Skeletal muscle tissue (tissue), 4 donors: ENCODE results near the gene METTL25B. TPM values are rescaled to one million over a fixed set of nuclear protein-coding genes. Genes with fewer than 3 reads are reported as not detected.
A peak's percentile ranks its signal among the peaks of the same experiment; 100 is the strongest.

Experiments
- H3K27ac ChIP-seq: one replicate; pipeline ENCODE4 v1.7.0; 2013; ENCODE audit warnings: mild to moderate bottlenecking, low read depth, low read length, inconsistent platforms
- H3K27me3 ChIP-seq, 3 donors: one replicate each; pipeline ENCODE4 v1.7.0; 2013; ENCODE audit warnings: low read length in 3 of 3; ENCODE audit not compliant: control insufficient read depth in 3 of 3, insufficient read depth in 3 of 3
- H3K36me3 ChIP-seq, 3 donors: one replicate each; pipeline ENCODE4 v1.7.0; 2013; ENCODE audit warnings: low read length in 3 of 3; ENCODE audit not compliant: control insufficient read depth in 3 of 3, insufficient read depth in 3 of 3
- H3K4me1 ChIP-seq, 3 donors: one replicate each; pipeline ENCODE4 v1.7.0; 2013; ENCODE audit warnings: low read length in 3 of 3, mild to moderate bottlenecking in 3 of 3; ENCODE audit not compliant: control insufficient read depth in 3 of 3, insufficient read depth in 3 of 3
- H3K4me3 ChIP-seq, 3 donors: one replicate each; pipeline ENCODE4 v1.7.0; 2013; ENCODE audit warnings: low read length in 3 of 3
- H3K9ac ChIP-seq, 3 donors: one replicate each; pipeline ENCODE4 v1.7.0; 2013; ENCODE audit warnings: low read length in 3 of 3, mild to moderate bottlenecking in 3 of 3, moderate library complexity in 2 of 3, low read depth in 1 of 3
- H3K9me3 ChIP-seq, 3 donors: one replicate each; pipeline ENCODE4 v1.7.0; 2013; ENCODE audit warnings: low read length in 3 of 3; ENCODE audit not compliant: control insufficient read depth in 3 of 3
- total RNA-seq: library from RNA; depleted of rRNA; stranded (reverse); fragments of >200 nt; gene quantifications from one replicate; pipeline ENCODE4 v1.2.3, GENCODE V29; 2014
- donor health status: Osteomylitis.

The METTL25B gene
- total RNA-seq, 1 donor from 2014 or later = 4.2 TPM

DNA sequence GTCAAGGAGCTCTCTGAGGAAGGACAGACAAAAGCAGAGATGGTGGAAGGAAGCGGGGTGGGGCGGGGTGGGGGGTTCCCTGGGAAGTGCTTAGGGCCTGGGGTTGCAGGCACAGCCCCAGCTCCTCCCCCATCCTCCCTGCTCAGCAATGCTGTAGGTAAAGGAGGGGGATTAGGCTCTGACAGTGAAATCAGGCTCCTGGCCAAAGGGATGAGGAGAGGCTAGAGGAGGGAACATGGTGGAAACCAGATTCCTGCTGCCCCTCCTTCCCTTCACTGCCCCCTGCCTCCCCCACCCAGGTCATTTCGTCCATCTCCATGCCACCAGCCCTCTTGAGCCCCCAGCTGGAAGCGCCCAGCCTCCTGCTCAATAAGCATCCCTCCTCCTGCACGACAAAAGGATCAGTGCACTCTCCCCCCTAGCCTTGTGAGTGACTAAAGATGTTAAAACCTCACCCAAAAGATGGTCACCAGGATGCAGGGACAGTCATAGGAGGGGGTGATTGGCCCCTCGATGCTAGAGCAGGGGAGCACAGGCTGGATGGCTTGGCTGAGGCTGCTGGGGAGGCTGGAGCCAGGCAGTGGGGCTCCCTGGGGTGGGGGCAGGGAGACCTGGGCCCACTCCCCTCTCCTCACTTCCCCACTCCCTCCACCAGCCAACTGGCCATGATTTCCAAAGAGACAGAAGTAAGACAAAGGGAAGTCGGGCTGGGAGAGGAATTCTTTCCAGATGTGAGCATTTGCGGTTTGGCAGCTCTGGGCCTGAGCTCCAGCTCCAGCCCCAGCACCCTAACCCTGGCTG is 20.7 kb upstream of the METTL25B start:
- Histone ChIP-seq H3K9ac (no peak overlapping the region), H3K4me1 (peaks cover 36 to 43% (median 39%) of the 10 kb centered on the region in 3 donors)

DNA sequence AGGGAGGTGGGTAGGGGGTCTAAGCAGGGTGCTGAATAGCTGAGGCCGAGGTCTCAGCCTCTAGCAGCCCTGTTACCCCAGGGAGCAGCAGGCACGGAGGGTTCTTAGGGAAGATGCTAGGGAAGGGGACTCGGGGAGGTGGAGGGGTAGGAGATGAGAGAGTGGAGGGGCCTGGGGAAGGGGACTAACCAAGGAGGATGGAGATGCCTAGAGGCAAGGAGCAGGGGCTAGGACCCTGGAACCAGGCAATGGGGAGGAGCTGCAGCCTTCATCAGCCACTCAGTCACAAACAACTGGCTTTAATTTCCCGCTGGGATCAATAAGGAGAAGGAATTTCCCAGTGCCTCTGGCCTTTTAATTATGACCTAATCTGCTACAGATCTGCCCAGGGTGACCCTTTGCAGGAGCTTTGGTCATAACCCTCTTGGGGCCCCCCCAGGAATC is 20.0 kb upstream of the METTL25B start:
- Histone ChIP-seq H3K4me1 (peaks cover 36 to 43% (median 39%) of the 10 kb centered on the region in 3 donors), H3K27ac (no peak overlapping the region), H3K4me3 (no peak overlapping the region), H3K9ac (no peak overlapping the region), H3K27me3 (peaks cover 18 to 33% (median 21%) of the 10 kb centered on the region in 3 donors), H3K9me3 (no peaks in the 10 kb centered on the region), H3K36me3 (no peaks in the 10 kb centered on the region)

More for the DNA sequence above, 20.7 kb upstream of the METTL25B start:
- Histone ChIP-seq H3K27me3 (peaks cover 21 to 38% (median 26%) of the 10 kb centered on the region in 3 donors), H3K36me3 (no peaks in the 10 kb centered on the region), H3K27ac (peak overlapping the region; percentile 40), H3K9me3 (no peaks in the 10 kb centered on the region), H3K4me3 (no peak overlapping the region)

DNA sequence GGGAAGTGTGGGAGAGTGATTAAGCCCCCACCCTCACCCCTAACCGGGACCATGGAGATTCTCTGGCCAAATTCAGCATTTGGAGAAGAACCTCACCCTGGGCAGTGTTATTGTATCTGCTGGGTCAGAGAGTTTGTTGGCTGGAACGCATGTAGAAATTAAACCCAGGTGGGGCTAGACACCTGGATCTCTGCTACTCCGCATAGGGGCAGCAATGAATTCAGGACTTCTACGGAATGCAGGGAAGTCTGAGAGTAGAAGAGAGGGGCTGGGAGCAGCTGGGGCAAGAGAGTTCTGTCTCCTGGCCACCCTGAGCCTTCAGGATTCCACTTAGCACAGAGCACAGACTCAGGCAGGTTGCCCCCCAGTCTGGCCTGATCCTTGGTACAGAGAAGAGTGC is 19.2 kb upstream of the METTL25B start:
- Histone ChIP-seq H3K4me3 (no peak overlapping the region), H3K36me3 (no peaks in the 10 kb centered on the region), H3K9ac (peak overlapping the region in 1 of 3 donors; percentile 8), H3K27ac (no peak overlapping the region), H3K4me1 (peaks cover 36 to 38% (median 37%) of the 10 kb centered on the region in 3 donors), H3K27me3 (peaks cover 10 to 25% (median 13%) of the 10 kb centered on the region in 3 donors), H3K9me3 (no peaks in the 10 kb centered on the region)

DNA sequence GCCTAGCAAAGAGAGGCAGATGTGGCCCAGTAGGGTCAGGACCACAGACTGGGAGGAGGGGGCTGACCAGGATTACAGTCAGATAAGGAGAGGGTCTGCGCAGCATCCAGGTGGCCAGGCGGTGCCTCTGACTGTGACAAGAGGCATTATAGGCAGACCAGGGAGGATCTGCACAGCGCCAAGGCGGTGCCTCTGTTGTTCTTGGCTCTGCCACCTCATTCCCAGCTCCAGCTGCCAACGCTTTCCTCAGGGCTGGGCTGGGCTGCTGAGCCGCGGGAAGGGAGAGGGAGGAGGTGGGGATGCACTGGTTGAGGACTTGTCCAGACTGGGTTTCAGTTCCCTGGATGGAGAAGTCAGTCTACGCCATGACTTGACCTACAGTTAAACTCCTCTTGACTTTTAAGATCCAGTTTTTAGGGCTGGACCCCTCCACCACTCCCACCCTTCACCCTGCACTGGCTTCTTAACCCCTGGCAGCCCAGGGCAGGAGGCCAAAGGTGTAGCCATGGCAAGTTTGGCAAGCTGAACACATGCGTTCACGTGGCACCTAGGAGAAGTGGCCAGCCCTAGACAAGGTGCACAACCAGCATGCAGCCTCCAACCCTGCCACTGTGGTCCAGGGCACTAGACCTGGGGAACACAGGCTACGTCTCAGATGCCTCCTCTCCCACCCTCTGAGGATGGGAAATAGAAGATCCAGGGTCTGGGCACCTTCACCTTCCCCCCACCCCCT is 18.3 kb upstream of the METTL25B start:
- Histone ChIP-seq H3K27ac (no peak overlapping the region), H3K4me1 (peaks cover 28 to 34% (median 29%) of the 10 kb centered on the region in 3 donors), H3K9ac (peak overlapping the region in 2 of 3 donors; percentile 30 to 40)

DNA sequence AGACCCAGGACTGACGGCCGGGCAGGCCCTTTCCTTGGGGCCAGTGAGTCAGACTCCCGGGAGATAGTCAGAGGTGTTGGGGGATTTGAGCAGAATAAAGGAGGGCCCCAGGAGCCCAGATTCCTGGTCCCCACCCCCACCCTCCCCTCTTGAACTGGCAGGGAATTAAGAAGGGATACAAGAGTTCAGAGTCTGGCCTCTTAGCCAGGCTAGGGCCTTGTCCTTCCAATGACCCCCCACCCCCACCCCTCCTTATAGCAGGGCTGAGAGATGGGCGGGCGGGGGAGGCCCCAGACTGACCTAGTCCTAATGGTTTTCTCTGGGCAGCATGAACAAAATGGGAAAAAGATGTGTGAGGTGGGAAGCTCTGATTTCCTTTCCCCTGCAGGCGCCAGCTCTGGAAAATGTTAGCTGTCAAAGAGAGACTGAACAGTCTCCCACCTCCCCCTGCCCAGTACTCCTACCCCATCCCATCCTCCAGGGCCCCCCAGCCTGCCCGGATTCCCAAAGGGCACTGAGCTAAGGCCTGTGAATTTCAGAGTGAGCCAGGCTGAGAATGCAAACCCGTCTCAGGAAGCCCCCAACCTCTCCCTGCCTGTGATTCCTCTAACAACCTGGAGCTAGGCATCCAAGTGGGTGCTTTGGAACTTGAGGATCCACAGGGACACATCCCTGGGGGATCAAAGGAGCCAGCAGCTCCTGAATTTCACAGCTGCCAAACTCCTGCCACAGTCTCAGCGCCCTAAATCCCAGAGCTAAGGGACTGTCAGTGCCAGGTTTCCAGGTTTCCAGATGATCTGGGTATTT is 17.1 kb upstream of the METTL25B start:
- H3K9me3 ChIP-seq = no peaks in the 10 kb centered on the region
- H3K4me1 ChIP-seq = peaks cover 15 to 22% (median 16%) of the 10 kb centered on the region in 3 donors
- no peak overlapping the region for H3K9ac ChIP-seq
- peaks cover 0 to 4% (median 0%) of the 10 kb centered on the region in 3 donors for H3K27me3 ChIP-seq
- no peak overlapping the region for H3K27ac ChIP-seq
- no peak overlapping the region for H3K4me3 ChIP-seq
- no peaks in the 10 kb centered on the region for H3K36me3 ChIP-seq

More for the DNA sequence above, 18.3 kb upstream of the METTL25B start:
- Histone ChIP-seq H3K4me3 (no peak overlapping the region), H3K9me3 (no peaks in the 10 kb centered on the region), H3K27me3 (peaks cover under 1 to 16% (median 4%) of the 10 kb centered on the region in 3 donors), H3K36me3 (no peaks in the 10 kb centered on the region)

DNA sequence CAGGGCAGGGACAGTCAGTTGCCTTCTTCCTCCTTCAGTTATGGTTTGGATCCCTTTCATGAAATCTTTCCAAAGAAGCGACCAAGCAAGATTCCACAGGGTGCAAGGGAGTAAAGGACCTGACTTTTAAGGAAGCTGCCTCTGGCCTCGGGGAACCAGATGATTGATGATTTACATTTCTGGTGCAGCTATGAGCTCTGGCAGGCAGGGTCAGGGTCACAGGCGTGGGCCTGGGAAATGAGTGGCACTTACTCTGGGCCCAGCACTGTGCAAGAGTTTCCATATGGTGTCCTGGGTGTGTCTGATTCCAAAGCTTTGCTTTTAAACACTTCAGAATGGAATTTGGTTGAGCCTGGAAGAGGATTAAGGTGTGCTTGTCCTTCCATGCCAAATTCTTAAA is 15.6 kb upstream of the METTL25B start:
- H3K36me3 ChIP-seq = no peaks in the 10 kb centered on the region
- H3K9ac ChIP-seq = peak overlapping the region in 1 of 3 donors; percentile 12
- H3K4me3 ChIP-seq = no peak overlapping the region
- peaks cover 11 to 19% (median 12%) of the 10 kb centered on the region in 3 donors for H3K4me1 ChIP-seq
- no peaks in the 10 kb centered on the region for H3K9me3 ChIP-seq
- no peak overlapping the region for H3K27ac ChIP-seq
- no peaks in the 10 kb centered on the region for H3K27me3 ChIP-seq

DNA sequence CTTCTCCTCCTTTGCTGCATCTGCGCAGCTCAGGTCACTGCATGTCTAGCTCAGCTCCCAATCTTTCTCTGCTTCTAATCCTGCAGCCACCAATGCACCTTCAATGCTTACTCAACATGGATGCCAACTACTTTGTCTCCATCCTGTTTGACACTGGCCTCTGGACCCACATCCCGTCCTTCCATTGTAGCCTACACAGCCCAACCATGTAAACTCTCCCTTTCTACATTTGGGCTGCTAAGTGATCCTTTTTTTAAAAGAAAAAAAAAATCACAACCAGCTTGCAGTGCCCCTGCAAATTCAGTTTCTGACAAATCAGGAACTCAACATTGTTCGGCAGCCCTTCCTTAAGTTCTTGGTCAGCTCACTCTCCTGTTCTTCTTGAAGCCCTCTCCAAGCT is 13.4 kb upstream of the METTL25B start:
- Histone ChIP-seq H3K9me3 (no peaks in the 10 kb centered on the region), H3K27me3 (no peaks in the 10 kb centered on the region), H3K27ac (no peak overlapping the region), H3K4me3 (no peak overlapping the region), H3K4me1 (peaks cover 6 to 9% (median 6%) of the 10 kb centered on the region in 3 donors), H3K36me3 (no peaks in the 10 kb centered on the region), H3K9ac (no peak overlapping the region)

DNA sequence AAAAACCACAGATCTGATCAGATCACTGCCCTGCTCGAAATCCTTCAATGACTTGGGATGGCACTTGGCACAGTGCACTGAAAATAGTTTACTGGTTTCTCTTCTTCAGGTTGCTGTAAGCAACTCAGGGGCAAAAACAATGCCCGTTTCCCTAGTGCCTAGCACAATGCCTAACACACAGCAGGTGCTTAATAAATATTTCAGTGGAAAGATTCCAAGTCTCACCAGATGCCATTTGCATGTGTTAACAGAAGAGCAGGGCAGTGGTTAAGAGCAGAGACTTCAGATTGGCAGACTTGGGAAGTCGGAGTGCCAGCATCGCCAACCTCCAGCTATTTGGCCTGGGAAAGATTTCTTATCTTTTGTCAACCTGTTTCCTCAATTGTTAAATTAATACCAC is 10.9 kb upstream of the METTL25B start:
- no peak overlapping the region for H3K9ac ChIP-seq
- peaks cover 11 to 14% (median 14%) of the 10 kb centered on the region in 3 donors for H3K36me3 ChIP-seq
- H3K4me1 ChIP-seq = no peaks in the 10 kb centered on the region
- H3K9me3 ChIP-seq = no peaks in the 10 kb centered on the region
- H3K27me3 ChIP-seq = no peaks in the 10 kb centered on the region
- no peak overlapping the region for H3K27ac ChIP-seq
- no peak overlapping the region for H3K4me3 ChIP-seq

DNA sequence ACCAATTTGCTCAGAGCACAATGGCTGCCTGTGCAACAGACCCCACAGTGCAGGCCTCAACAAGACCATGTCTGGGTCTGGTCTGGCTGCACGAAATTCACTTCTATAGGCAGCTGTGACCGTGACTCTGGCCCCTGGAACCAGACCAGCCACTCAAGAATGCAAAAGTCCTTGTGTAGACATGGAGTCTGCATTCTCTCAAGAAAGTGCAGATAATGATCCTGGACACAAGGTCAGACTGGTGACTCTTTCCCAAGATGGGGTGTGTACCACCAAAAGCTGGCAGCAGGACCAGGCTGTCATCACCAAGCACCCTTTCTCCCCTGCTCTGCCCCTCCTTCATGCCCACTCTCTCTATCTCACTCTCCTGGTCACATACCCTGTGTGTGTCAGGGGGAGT is 7.1 kb upstream of the METTL25B start:
- H3K4me1 ChIP-seq = peaks cover 11 to 17% (median 12%) of the 10 kb centered on the region in 3 donors
- no peak overlapping the region for H3K9ac ChIP-seq
- no peaks in the 10 kb centered on the region for H3K27me3 ChIP-seq
- H3K4me3 ChIP-seq = no peak overlapping the region
- peaks cover 29 to 36% (median 35%) of the 10 kb centered on the region in 3 donors for H3K36me3 ChIP-seq
- no peak overlapping the region for H3K27ac ChIP-seq
- H3K9me3 ChIP-seq = no peaks in the 10 kb centered on the region
